GM12875 (cell line): ENCODE data around the gene AGMO.

ENCODE experiments used
- H3K4me3 ChIP-seq: one replicate; pipeline ENCODE4 v1.5.1; 2011; ENCODE audit warnings: low read depth, low read length, control low read depth
- TF ChIP-seq, protein P1 (sequence below): IDR thresholded peaks from 2 replicates; pipeline ENCODE4 v1.5.1; 2011; ENCODE audit warnings: low read depth, mild to moderate bottlenecking, control low read depth, inconsistent platforms, low read length, moderate library complexity, borderline replicate concordance; ENCODE audit not compliant: insufficient read depth

The AGMO gene

DNA sequence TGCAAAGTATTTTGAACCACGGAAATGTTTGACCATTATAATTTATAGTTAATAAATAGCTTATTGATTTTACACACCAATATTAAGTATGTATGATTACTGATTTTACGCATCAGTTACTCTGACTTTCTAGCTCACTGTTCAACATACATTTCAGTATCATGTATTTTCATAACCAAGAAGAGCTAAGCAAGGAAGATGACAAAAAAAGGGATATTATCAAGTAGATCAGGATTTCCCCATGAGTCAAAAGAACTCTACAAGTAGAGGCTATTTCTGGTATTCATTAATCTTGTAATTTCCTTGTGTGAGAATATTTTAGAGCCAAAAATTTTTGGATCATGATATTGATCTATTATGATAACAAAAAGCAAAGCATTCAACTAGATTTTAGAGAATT, 131.6 kb downstream of the AGMO start:
- TF ChIP-seq, protein P1, sequence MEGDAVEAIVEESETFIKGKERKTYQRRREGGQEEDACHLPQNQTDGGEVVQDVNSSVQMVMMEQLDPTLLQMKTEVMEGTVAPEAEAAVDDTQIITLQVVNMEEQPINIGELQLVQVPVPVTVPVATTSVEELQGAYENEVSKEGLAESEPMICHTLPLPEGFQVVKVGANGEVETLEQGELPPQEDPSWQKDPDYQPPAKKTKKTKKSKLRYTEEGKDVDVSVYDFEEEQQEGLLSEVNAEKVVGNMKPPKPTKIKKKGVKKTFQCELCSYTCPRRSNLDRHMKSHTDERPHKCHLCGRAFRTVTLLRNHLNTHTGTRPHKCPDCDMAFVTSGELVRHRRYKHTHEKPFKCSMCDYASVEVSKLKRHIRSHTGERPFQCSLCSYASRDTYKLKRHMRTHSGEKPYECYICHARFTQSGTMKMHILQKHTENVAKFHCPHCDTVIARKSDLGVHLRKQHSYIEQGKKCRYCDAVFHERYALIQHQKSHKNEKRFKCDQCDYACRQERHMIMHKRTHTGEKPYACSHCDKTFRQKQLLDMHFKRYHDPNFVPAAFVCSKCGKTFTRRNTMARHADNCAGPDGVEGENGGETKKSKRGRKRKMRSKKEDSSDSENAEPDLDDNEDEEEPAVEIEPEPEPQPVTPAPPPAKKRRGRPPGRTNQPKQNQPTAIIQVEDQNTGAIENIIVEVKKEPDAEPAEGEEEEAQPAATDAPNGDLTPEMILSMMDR = no peak

DNA sequence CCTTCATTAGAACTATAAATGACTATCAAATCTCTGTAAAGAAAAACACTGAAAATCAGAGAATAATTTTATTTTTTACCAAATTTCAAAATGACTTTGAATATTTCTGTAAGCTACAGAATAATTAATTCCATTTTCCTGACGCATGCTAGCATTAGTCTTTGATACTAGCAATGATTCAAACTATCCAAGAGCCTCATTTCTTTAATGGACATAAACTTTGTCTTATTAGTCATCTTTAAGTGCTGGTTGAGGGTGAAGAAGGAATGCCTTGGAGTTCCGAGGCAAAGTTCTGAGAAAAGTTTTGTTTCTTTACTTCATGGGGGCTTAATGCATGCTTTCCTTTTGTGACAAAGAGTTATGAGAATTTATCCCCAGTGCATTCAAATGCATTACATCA, 137.3 kb downstream of the AGMO start:
- TF ChIP-seq, protein P1 = no peak
- no peak overlapping the region for H3K4me3 ChIP-seq

More for the DNA sequence above, 131.6 kb downstream of the AGMO start:
- no peak overlapping the region for H3K4me3 ChIP-seq

DNA sequence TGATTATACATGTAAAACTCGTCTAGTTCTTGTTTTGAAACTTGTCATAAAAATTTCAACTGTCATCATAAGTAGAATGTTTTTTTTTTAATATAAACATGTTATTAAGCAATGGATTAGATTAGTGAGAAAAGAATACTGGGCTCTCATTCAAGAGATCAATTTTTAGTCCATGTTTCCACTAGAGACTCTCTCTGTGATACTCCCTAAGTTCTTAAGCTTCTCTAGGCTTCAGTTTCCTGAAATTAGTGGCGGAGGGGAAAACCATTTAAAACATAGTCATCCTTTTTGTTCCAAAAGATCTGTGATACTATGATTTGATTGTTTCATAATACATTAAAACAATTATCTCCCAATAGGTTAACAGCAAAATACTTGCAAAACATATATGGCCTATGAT, 142.2 kb downstream of the AGMO start:
- TF ChIP-seq, protein P1 = no peak

DNA sequence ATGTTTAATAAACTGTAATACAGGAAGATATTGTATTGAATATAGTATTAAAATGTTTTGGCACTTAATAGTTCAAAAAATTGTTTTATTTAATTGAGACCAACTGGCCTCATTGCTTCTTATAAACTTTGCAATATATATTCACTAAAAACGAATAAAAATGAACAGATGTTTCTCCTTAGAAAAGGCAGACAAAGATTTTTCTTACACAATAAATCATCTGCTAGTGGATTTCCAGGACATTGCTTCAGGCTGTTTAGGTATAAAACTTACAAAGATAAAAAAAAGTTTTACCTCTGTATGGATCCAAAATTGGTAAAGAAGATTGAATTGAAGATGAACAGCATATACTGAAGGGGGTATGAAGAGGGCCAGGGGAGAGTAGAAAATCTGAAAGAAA, 143.6 kb downstream of the AGMO start:
- no peak overlapping the region for H3K4me3 ChIP-seq

More for the DNA sequence above, 142.2 kb downstream of the AGMO start:
- H3K4me3 ChIP-seq = no peak overlapping the region

DNA sequence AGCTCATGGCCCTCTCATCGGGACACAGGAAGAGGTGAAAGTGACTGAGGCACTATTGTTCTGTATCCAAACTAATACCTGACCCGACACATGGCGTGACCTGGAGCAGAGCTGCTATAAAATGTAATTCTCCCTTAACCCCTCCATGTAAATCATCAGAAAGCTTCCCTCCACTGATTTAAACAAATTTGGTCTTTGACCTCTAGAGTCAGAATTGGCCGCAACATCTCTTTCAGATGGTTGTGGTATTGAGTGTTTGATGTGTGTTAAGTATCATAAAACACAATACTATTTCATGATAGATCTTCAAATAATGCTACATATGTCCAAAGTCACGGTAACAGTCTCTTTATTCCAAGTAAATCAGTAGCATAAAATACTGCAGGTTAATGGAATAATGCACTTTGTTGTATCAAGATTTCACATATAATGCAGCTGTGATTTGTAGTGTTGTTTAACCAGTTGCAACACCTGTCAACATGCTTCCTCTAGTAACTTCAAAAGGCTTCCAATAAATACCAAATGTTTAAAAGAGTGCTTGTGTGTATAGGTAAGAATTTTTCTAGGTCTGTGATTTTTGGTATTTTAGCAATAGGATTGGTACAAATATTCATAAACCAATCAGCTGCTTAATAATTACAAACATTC, 144.3 kb downstream of the AGMO start:
- TF ChIP-seq, protein P1 = no peak
- no peak overlapping the region for H3K4me3 ChIP-seq

More for the DNA sequence above, 143.6 kb downstream of the AGMO start:
- TF ChIP-seq, protein P1 = no peak

DNA sequence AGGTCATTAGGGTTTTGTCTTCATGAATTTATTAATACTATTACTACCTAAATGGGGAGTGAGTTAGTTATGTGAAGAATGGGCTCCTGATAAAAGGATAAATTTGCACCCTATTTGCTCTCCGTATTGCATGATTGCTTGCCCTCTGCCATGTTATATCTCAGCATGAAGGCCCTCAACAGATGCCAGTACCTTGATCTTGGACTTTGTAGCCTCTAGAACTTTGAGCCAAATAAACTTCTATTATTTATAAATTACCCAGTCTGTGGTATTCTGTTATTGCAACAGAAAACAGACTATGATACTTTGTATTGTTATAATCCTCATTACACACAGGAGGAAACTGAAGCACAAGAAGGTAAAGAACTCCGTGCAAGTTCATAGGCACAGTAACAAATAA, 150.8 kb downstream of the AGMO start:
- no peak overlapping the region for H3K4me3 ChIP-seq
- TF ChIP-seq, protein P1 = no peak

DNA sequence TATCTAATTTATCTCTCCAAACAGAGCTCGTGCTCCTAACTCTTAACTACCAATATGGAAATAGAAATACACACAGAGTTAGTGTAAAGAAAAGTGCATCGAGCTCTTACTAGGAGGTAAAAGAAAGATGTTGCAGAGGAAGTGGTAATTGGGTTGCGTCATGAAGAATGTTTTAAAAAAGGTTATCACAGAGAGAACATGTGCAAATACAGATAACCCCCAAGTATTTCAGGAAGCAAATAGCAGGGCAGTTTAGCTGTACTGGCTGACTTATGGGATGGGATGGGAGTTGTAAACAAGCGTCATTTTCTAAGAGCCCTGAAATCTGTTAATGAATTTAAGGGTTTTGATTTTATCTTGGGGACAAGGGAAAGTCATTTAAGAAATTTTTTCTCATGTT, 153.9 kb downstream of the AGMO start:
- H3K4me3 ChIP-seq = no peak overlapping the region
- TF ChIP-seq, protein P1 = no peak
